Activated naive CD8-positive, alpha-beta T cell treated with anti-CD3 and anti-CD28 coated beads, Interleukin-2, amount 10 ng/mL, durations not matched to agents 7 days and 5 days (primary cell): ENCODE results near the gene EXOC6B. TPM values are rescaled to one million over a fixed set of nuclear protein-coding genes. Genes with fewer than 3 reads are reported as not detected.

Source experiments
- ATAC-seq: fragments of 150-1000 bp; cut with Tn5 transposase; one replicate; pipeline ENCODE4 v1.10.0; 2021; ENCODE audit warnings: low read depth, moderate library complexity
- POLR2A ChIA-PET: fragments of 350-600 bp; sonication (Branson Sonifier 250); formaldehyde crosslinking; loops from one replicate; lab custom pipeline; 2021; ENCODE audit warnings: antibody characterized with exemption; lab: Charles Lee
- DNase-seq: peaks from one replicate; pipeline ENCODE4 v3.0.0; 2021
- H3K27ac Mint-ChIP-seq: one replicate; pipeline ENCODE4 v1.8.0; 2022; ENCODE audit warnings: mild to moderate bottlenecking, mixed read lengths
- H3K27me3 Mint-ChIP-seq: one replicate; pipeline ENCODE4 v1.8.0; 2022; ENCODE audit warnings: mild to moderate bottlenecking, moderate library complexity, mixed read lengths
- H3K36me3 Mint-ChIP-seq: one replicate; pipeline ENCODE4 v1.8.0; 2021; ENCODE audit warnings: mild to moderate bottlenecking, mixed read lengths
- H3K4me1 Mint-ChIP-seq: one replicate; pipeline ENCODE4 v1.8.0; 2021; ENCODE audit warnings: mixed read lengths
- H3K4me3 Mint-ChIP-seq: one replicate; pipeline ENCODE4 v1.8.0; 2022; ENCODE audit warnings: mild to moderate bottlenecking, moderate library complexity, mixed read lengths
- H3K9me3 Mint-ChIP-seq: one replicate; pipeline ENCODE4 v1.8.0; 2021; ENCODE audit warnings: mixed read lengths
- total RNA-seq, 2 experiments: library from RNA; stranded (reverse); gene quantifications; one replicate each; pipeline ENCODE4 v1.2.3, GENCODE V29; 2021

EXOC6B gene
- total RNA-seq, 2 experiments from 2014 or later: 20.7 to 22.7 TPM

DNA sequence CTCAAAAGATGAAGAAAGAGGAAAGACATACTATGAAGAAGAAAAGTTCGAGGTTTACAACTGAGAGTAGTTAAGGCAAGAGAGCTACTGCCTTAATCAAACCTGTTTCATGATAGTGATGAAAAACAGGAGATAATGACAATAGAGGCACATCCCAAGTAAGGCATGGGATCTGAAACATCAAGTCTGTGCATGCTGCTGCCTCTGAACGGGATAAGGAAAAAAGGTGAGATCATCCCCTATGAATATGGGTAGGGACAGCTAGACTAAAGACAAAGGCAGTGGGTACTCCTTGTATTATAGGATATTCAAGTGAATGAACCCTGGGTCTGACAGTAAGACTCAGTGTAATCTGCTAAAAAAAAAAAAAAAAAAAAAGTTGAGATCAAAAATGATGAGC, 3.0 kb downstream of the EXOC6B start:
- Mint-ChIP-seq H3K9me3 (peaks cover 3% of the 10 kb centered on the region), H3K4me1 (peaks cover 36% of the 10 kb centered on the region), H3K36me3 (peaks cover 23% of the 10 kb centered on the region), H3K27ac (no peak overlapping the region), H3K27me3 (no peaks in the 10 kb centered on the region), H3K4me3 (no peak overlapping the region)
- POLR2A ChIA-PET: interaction anchor here (0.7 kb wide), 1 partner anchor 66 kb away, joined by 5 read pairs; no protein-coding TSS in a partner anchor
- ATAC-seq (no peak), DNase-seq (no peak)

DNA sequence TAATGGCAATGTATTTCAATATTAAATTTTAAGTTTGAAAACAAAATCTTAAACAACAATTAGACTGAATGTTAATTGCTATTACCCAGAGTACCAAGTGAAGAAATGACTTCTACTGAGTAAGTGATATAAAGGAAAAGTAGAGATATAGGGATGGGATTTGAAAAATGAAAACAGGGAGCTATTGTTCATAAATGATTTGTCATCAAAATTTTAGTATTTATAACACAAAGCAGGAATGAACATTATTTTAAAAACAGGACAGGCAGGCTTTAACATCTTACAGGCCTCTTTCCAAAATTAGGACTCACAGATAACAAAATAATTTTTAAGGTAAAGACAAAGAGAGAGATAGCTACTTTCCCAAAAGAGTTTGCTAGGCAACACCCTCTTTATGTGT, 3.9 kb downstream of the EXOC6B start:
- no peak overlapping the region for H3K4me3 Mint-ChIP-seq
- ATAC-seq: no peak
- no peak for DNase-seq
- H3K9me3 Mint-ChIP-seq: peaks cover 3% of the 10 kb centered on the region
- H3K4me1 Mint-ChIP-seq: peaks cover 34% of the 10 kb centered on the region
- H3K27me3 Mint-ChIP-seq: no peaks in the 10 kb centered on the region
- H3K27ac Mint-ChIP-seq: no peak overlapping the region
- peaks cover 23% of the 10 kb centered on the region for H3K36me3 Mint-ChIP-seq
- POLR2A ChIA-PET: no interaction called here

DNA sequence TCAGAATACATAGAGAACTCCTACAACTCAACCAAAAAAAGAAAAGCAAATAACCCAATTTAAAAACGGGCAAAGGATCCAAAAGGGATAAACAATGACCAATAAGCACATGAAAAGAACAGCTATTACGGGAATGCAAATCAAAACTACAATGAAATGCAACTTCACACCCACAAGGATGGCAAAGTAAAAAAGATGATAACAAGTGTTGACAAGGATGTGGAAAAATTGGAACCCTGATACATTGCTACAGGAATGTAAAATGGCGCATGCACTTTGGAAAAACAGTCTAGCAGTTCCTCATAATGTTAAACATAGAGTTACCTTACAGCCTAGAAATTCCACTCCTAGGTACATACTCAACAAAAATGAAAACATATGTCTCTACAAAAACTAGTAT, 4.7 kb downstream of the EXOC6B start:
- Mint-ChIP-seq H3K27me3 (no peaks in the 10 kb centered on the region), H3K4me3 (no peak overlapping the region), H3K9me3 (peaks cover 3% of the 10 kb centered on the region), H3K4me1 (peaks cover 32% of the 10 kb centered on the region), H3K27ac (no peak overlapping the region), H3K36me3 (peaks cover 23% of the 10 kb centered on the region)
- DNase-seq (no peak), ATAC-seq (no peak)
- POLR2A ChIA-PET: no interaction called here

DNA sequence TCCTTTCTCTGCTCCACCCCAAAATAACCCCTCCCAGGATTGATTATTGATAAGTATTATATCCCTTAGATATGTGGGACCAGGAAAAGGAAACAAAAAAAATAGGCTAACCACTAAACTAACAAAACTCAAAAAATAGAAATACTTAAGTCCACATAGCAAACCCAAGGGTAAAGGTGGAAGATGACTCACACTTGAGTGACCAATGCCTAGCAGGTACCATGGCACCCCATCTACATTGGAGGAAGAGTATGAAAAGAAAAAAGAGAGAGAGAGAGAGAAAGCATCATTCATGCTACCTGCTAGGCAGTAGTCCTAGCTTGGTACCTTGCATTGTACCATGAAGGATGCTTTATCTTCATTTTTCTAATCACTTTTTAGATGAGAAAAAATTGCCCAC, 6.3 kb downstream of the EXOC6B start:
- Mint-ChIP-seq H3K9me3 (peaks cover 3% of the 10 kb centered on the region), H3K27me3 (no peaks in the 10 kb centered on the region), H3K27ac (no peak overlapping the region), H3K4me3 (no peak overlapping the region), H3K4me1 (peaks cover 24% of the 10 kb centered on the region), H3K36me3 (peaks cover 21% of the 10 kb centered on the region)
- DNase-seq (no peak), ATAC-seq (no peak)
- POLR2A ChIA-PET: no interaction called here

DNA sequence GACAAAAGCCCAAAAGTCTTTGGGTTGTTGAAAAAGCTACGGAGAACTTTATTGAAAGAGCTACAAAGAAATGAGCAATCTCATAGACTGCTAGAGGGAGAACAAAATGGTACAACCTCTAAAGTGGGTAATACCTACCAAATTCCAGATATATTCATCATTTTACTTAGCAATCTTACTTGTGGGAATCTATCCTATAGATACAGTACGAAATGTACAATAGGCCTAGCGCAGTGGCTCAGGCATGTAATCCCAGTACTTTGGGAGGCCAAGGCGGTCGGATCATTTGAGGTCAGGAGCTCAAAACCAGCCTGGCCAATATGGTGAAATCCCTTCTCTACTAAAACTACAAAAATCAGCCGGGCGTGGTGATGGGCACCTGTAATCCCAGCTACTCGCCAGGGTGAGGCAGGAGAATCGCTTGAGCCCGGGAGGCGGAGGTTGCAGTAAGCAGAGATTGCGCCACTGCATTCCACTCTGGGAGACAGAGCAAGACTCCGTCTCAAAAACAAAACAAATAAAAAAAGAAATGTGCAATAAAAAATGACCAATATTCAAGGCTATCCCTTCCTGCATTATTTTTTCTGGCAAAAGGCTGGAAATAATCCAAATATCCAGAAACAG, 10.1 kb downstream of the EXOC6B start:
- no peak for ATAC-seq
- DNase-seq: no peak
- Mint-ChIP-seq H3K27ac (no peak overlapping the region), H3K4me1 (peaks cover 11% of the 10 kb centered on the region), H3K27me3 (no peaks in the 10 kb centered on the region), H3K9me3 (no peaks in the 10 kb centered on the region), H3K36me3 (peaks cover 6% of the 10 kb centered on the region), H3K4me3 (no peak overlapping the region)
- POLR2A ChIA-PET: no interaction called here

DNA sequence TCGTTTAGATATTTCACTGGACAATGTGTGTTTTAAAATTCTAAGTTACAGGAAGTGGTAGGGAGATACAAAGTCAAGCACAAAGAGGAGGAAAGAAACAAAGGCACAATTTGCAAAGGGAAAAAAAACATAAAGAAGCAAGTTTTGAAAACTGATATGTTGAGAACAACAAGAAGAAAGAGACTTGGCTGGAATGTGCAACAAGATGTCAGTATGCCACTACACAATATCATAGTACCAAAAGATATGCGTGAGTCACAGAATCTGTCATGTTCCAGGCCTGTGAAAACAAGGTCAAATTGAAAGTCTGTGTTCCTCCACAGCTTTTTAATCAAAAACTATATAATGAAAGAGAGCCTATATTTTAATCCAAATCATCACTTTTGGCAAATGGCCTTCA, 12.0 kb downstream of the EXOC6B start:
- POLR2A ChIA-PET: no interaction called here
- peaks cover 7% of the 10 kb centered on the region for H3K9me3 Mint-ChIP-seq
- H3K27ac Mint-ChIP-seq: no peak overlapping the region
- DNase-seq (no peak), ATAC-seq (no peak)
- H3K4me1 Mint-ChIP-seq: peaks cover 11% of the 10 kb centered on the region
- H3K36me3 Mint-ChIP-seq: peaks cover 14% of the 10 kb centered on the region
- H3K27me3 Mint-ChIP-seq: no peaks in the 10 kb centered on the region
- no peak overlapping the region for H3K4me3 Mint-ChIP-seq

DNA sequence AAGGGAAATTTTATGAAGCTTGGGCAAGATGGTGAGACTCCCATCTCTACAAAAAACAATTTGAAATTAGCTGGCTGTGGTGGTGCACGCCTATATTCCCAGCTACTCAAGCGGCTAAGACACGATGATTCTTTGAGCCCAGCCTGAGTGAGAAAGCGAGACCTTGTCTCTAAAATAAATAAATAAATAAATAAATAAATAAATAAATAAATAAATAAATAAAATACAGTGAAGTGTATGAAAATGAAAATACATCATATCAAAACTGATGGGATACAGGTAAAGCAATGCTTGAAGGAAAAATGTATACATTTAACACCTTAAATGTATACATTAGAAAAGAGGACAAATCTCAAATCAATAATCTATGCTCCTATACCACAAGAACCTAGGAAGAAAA, 15.7 kb downstream of the EXOC6B start:
- POLR2A ChIA-PET: no interaction called here
- no peaks in the 10 kb centered on the region for H3K27me3 Mint-ChIP-seq
- no peak overlapping the region for H3K4me3 Mint-ChIP-seq
- peaks cover 13% of the 10 kb centered on the region for H3K9me3 Mint-ChIP-seq
- DNase-seq: no peak
- H3K27ac Mint-ChIP-seq: no peak overlapping the region
- H3K36me3 Mint-ChIP-seq: peaks cover 23% of the 10 kb centered on the region
- ATAC-seq: no peak
- peaks cover 6% of the 10 kb centered on the region for H3K4me1 Mint-ChIP-seq

DNA sequence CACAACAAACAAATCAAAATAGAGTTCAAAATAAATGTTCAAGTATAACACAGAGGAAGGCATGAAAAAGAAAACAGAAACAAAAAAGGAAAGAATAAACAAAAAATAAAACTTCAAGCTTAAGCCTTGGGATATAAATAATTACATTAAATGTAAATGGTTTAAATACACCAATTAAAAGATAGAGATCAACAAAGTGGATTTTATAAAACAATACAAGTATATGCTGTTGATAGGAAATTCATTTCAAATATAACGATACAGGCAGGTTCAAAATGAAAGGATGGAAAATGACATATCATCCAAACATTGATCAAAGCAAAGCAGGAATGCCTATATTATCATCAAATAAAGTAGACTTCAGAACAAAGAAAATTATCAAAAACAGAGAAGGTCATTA, 16.7 kb downstream of the EXOC6B start:
- Mint-ChIP-seq H3K36me3 (peaks cover 23% of the 10 kb centered on the region), H3K27me3 (no peaks in the 10 kb centered on the region), H3K9me3 (peaks cover 13% of the 10 kb centered on the region), H3K27ac (no peak overlapping the region), H3K4me1 (peaks cover 6% of the 10 kb centered on the region), H3K4me3 (no peak overlapping the region)
- ATAC-seq (no peak), DNase-seq (no peak)
- POLR2A ChIA-PET: no interaction called here

DNA sequence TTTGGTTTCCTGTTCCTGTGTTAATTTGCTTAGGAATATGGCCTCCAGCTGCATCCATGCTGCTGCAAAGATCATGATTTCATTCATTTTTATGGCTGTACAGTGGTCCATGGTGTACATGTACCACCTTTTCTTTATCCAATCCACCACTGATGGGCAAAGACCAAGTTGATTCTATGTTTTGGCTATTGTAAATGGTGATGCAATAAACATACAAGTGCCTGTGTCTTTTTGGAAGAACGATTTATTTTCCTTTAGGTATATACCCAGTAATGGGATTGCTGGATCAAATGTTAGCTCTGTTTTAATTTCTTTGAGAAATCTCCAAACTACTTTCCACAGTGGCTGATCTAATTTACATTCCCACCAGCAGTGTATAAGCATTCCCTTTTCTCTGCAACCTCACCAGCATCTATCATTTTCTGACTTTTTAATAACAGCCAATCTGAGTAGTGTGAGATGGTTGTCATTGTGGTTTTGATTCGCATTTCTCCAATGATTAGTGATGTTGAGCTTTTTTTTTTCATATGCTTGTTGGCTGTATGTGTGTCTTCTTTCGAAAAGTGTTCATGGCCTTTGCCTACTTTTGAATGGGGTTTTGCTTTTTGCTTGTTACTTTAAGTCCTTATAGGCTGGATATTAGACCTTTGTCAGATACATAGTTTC, 19.4 kb downstream of the EXOC6B start:
- no peaks in the 10 kb centered on the region for H3K27me3 Mint-ChIP-seq
- ATAC-seq: no peak
- POLR2A ChIA-PET: no interaction called here
- no peak for DNase-seq
- H3K36me3 Mint-ChIP-seq: peaks cover 23% of the 10 kb centered on the region
- peaks cover 4% of the 10 kb centered on the region for H3K4me1 Mint-ChIP-seq
- H3K4me3 Mint-ChIP-seq: no peak overlapping the region
- peaks cover 13% of the 10 kb centered on the region for H3K9me3 Mint-ChIP-seq
- no peak overlapping the region for H3K27ac Mint-ChIP-seq

DNA sequence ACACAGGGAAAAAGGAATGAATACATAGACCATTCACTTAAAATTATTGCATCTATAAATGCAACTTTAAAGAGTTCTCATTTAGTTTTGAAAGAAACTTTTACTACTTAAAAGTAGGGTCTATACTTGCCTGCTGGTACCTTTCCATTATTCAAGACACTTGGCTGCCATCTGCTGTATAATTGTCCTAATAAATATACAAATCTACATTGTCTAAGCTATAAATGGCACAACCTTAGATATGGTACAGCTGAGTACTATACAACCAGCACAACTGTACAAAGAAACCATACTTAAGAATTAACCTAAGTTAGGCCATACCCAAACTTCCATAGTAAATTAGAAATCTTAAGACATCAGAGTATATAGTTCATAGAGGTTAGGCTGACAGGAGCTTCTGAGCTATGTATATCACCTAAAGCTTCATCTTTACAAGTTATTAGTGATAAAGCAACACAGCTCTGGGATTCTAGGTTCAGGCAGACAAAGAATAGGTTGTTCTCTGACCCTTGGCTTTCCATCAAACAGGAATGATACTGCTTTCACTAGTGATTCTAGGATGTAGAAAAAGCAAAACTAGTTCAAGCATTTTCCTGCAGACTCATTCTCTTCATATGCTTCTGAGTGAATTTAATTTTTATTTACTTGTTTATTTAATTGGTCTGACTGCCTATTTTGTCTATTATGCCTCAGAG, 22.1 kb downstream of the EXOC6B start:
- POLR2A ChIA-PET: no interaction called here
- Mint-ChIP-seq H3K27me3 (no peaks in the 10 kb centered on the region), H3K36me3 (peaks cover 12% of the 10 kb centered on the region), H3K9me3 (peaks cover 6% of the 10 kb centered on the region), H3K27ac (no peak overlapping the region), H3K4me3 (no peak overlapping the region), H3K4me1 (peaks cover 2% of the 10 kb centered on the region)
- DNase-seq (no peak), ATAC-seq (no peak)

DNA sequence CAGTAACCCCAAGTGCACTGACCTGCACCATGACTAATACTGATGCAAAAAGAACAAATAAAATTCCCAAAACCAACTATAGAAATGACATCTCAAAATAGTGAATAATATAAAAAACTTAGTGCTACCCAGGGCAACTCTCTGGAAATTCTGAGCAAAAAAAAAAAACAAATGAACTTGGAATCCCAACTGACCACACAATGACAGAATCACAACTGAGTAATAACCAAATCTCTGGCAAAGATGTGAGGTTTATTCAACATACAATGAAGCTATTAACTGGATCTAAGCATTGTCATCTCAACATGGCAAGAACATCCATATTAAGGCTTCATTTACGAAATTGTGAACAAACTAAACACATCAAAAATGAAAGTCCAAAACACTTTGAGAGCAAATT, 22.7 kb downstream of the EXOC6B start:
- POLR2A ChIA-PET: no interaction called here

DNA sequence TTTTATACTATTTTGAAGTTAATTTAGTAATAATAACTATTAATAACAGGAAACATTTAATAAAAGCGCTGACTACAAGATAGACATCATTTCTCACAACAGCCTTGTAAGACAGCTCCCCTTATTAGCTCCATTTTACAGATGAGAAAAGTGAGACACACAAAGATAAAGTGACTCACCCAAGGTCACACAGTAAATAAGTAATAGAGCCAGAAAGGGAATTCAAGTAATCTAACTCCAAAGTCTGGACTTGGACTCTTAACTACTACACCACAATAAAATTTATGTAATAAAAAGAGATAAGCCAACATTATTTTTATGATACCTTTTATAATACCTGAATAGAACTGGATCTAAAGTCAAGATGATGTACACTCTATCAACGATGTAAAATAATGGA, 25.3 kb downstream of the EXOC6B start:
- Mint-ChIP-seq H3K36me3 (no peaks in the 10 kb centered on the region), H3K9me3 (no peaks in the 10 kb centered on the region), H3K4me3 (no peak overlapping the region), H3K27me3 (no peaks in the 10 kb centered on the region), H3K27ac (no peak overlapping the region), H3K4me1 (peaks cover 2% of the 10 kb centered on the region)
- POLR2A ChIA-PET: no interaction called here
- DNase-seq: no peak
- no peak for ATAC-seq

More for the DNA sequence above, 22.7 kb downstream of the EXOC6B start:
- Mint-ChIP-seq H3K27ac (no peak overlapping the region), H3K36me3 (peaks cover 10% of the 10 kb centered on the region), H3K4me1 (peaks cover 2% of the 10 kb centered on the region), H3K27me3 (no peaks in the 10 kb centered on the region), H3K9me3 (peaks cover 4% of the 10 kb centered on the region), H3K4me3 (no peak overlapping the region)
- ATAC-seq (no peak), DNase-seq (no peak)

DNA sequence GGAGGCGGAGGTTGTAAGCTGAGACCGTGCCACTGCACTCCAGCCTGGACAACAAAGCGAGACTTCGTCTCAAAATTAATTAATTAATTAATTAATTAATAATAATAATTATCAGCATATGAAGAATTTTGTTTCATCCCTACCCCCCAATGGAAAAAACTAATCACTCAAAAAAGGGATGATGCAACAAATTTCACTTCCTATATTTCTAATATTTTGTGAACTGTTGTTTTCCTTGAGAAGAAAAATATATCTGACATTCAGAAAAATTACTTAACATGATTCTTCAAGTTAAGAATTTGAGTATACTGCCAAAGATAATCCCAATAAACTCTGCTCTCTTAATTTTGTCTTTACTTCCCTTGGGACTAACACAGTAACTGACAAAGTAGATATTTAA, 28.1 kb downstream of the EXOC6B start:
- H3K4me1 Mint-ChIP-seq: peaks cover 6% of the 10 kb centered on the region
- ATAC-seq: no peak
- H3K27me3 Mint-ChIP-seq: no peaks in the 10 kb centered on the region
- H3K27ac Mint-ChIP-seq: no peak overlapping the region
- peaks cover 3% of the 10 kb centered on the region for H3K36me3 Mint-ChIP-seq
- no peak for DNase-seq
- H3K9me3 Mint-ChIP-seq: peaks cover 2% of the 10 kb centered on the region
- H3K4me3 Mint-ChIP-seq: no peak overlapping the region
- POLR2A ChIA-PET: no interaction called here

DNA sequence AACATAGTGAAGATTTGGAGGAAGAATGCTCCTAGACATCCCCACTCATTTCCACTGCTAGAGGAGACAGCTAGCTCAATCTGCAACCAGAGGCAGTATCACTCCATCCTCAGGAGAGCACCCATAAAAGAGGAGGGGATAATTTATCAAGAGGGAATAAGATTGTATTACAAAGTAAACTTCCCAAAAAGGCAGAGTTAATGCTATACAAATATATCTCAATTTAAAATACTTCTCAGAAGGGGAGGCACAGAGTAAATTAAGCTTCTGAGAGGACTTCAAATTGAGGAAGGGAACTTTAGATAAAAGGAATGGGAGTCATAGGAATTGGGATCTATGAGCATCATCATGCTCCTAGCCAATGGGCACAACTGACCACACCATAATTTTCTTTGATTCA, 29.1 kb downstream of the EXOC6B start:
- H3K36me3 Mint-ChIP-seq: peaks cover 3% of the 10 kb centered on the region
- no peak overlapping the region for H3K27ac Mint-ChIP-seq
- no peak overlapping the region for H3K4me3 Mint-ChIP-seq
- POLR2A ChIA-PET: no interaction called here
- H3K27me3 Mint-ChIP-seq: no peaks in the 10 kb centered on the region
- DNase-seq (no peak), ATAC-seq (no peak)
- H3K4me1 Mint-ChIP-seq: peaks cover 6% of the 10 kb centered on the region
- H3K9me3 Mint-ChIP-seq: peaks cover 2% of the 10 kb centered on the region
